ENCODE measurements around the gene MGMT. TPM values are rescaled to one million over a fixed set of nuclear protein-coding genes. Genes with fewer than 3 reads are reported as not detected.

Gene MGMT
- polyA plus RNA-seq, 1 of the 3 experiments (the other 2 are of a cell fraction) = 10.8 TPM

DNA sequence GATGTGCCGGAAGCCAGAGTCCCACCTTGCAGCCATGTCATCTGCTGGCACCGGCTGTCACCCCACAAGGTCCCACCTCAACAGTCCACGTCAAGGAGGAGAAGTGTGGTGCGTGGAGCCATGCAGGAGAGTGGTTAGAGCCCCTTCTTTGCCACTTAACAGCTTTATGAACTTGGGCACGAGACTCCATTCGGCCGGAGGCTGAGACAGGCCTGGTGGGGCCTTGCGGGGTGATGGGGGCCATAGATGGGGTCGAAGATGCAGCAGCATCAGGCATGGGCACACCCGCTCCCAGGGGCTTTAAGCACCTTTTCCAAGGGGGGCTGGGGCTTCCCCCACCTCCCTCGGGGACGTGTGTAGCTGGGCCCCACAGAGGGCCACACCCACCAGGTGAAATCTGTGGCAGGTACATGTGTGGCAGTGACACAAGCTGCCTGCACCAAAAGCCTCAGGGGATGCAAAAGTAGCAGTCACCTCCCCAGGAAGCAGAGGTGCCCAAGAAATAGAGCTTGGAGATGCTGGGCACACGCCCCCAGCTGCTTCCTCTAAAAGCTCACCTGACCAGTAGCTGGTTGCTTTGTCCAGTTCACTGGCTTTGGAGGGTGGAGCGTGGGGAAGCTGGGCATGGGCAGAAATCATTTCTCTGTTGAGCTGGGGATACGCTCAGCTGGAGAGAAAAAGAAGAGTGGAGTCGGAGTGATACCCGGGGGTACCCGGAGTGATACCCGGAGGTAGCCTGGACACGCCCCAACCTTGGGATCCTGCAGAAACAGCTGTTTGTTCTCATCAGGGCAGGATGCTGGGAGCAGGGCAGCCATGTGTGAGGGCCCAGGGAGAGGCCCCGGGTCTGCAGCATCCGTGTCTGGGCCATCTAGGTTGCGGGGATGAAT lies 297.2 kb downstream of the MGMT start:
- H3K36me3 ChIP-seq (replicated peaks in 1 of 2; ENCODE audit: control insufficient read depth in 1 of 2, insufficient read depth in 2 of 2, low read length in 1 of 2) = no peaks in the 10 kb centered on the region
- no peak overlapping the region for H2AFZ ChIP-seq (ENCODE audit: low read depth)
- TF ChIP-seq, protein P1, sequence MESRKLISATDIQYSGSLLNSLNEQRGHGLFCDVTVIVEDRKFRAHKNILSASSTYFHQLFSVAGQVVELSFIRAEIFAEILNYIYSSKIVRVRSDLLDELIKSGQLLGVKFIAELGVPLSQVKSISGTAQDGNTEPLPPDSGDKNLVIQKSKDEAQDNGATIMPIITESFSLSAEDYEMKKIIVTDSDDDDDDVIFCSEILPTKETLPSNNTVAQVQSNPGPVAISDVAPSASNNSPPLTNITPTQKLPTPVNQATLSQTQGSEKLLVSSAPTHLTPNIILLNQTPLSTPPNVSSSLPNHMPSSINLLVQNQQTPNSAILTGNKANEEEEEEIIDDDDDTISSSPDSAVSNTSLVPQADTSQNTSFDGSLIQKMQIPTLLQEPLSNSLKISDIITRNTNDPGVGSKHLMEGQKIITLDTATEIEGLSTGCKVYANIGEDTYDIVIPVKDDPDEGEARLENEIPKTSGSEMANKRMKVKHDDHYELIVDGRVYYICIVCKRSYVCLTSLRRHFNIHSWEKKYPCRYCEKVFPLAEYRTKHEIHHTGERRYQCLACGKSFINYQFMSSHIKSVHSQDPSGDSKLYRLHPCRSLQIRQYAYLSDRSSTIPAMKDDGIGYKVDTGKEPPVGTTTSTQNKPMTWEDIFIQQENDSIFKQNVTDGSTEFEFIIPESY (IDR thresholded peaks at IDR 0.05; ENCODE audit: borderline replicate concordance, low read depth) = no peak
- TF ChIP-seq GABPA (IDR thresholded peaks at IDR 0.05; ENCODE audit: low read depth) (no peak), FOSL2 (IDR thresholded peaks at IDR 0.05; ENCODE audit: borderline replicate concordance, low read depth) (no peak), FOXM1 (IDR thresholded peaks at IDR 0.05; ENCODE audit: low read depth) (no peak), MAX (IDR thresholded peaks at IDR 0.05; ENCODE audit: low read depth) (no peak), MEF2A (IDR thresholded peaks at IDR 0.05; ENCODE audit: borderline replicate concordance, low read depth) (no peak), SMC3 (IDR thresholded peaks at IDR 0.05; ENCODE audit: low read depth, low read length) (no peak), NRF1 (IDR thresholded peaks at IDR 0.05; ENCODE audit: low read depth, low read length) (no peak), TCF12 (IDR thresholded peaks at IDR 0.05) (no peak), GATA2 (CRISPR knock-in tag; IDR thresholded peaks at IDR 0.05) (no peak), YY1 (IDR thresholded peaks at IDR 0.05; ENCODE audit: low read depth) (no peak), PBX3 (IDR thresholded peaks at IDR 0.05) (no peak), RXRA (IDR thresholded peaks at IDR 0.05; ENCODE audit: borderline replicate concordance, low read depth) (no peak), POLR2AphosphoS5 (IDR thresholded peaks at IDR 0.05; ENCODE audit: low read depth, low read length) (no peak), MXI1 (IDR thresholded peaks at IDR 0.05; ENCODE audit: low read depth, low read length) (no peak)
- TF ChIP-seq, protein P2, sequence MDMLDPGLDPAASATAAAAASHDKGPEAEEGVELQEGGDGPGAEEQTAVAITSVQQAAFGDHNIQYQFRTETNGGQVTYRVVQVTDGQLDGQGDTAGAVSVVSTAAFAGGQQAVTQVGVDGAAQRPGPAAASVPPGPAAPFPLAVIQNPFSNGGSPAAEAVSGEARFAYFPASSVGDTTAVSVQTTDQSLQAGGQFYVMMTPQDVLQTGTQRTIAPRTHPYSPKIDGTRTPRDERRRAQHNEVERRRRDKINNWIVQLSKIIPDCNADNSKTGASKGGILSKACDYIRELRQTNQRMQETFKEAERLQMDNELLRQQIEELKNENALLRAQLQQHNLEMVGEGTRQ (IDR thresholded peaks at IDR 0.05; ENCODE audit: borderline replicate concordance, low read depth, low read length) = no peak
- TF ChIP-seq, protein P3, sequence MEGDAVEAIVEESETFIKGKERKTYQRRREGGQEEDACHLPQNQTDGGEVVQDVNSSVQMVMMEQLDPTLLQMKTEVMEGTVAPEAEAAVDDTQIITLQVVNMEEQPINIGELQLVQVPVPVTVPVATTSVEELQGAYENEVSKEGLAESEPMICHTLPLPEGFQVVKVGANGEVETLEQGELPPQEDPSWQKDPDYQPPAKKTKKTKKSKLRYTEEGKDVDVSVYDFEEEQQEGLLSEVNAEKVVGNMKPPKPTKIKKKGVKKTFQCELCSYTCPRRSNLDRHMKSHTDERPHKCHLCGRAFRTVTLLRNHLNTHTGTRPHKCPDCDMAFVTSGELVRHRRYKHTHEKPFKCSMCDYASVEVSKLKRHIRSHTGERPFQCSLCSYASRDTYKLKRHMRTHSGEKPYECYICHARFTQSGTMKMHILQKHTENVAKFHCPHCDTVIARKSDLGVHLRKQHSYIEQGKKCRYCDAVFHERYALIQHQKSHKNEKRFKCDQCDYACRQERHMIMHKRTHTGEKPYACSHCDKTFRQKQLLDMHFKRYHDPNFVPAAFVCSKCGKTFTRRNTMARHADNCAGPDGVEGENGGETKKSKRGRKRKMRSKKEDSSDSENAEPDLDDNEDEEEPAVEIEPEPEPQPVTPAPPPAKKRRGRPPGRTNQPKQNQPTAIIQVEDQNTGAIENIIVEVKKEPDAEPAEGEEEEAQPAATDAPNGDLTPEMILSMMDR (IDR thresholded peaks at IDR 0.05) = no peak
- no peaks in the 10 kb centered on the region for H3K79me2 ChIP-seq (ENCODE audit: insufficient read depth)
- H3K4me3 ChIP-seq (ENCODE audit: low read depth in 2 of 2, low read length in 1 of 2) = no peak overlapping the region
- POLR2A ChIA-PET = no interaction called here
- H3K9me3 ChIP-seq = no peaks in the 10 kb centered on the region
- no peaks in the 10 kb centered on the region for H4K20me1 ChIP-seq (ENCODE audit: insufficient read depth)
- H3K27ac ChIP-seq (ENCODE audit: low read depth in 2 of 2, low read length in 1 of 2) = no peak overlapping the region
- H3K9ac ChIP-seq = no peak overlapping the region
- no peaks in the 10 kb centered on the region for H3F3A ChIP-seq (replicated peaks; ENCODE audit: insufficient read depth)
- CTCF ChIA-PET = interaction anchor here (1.7 kb wide), 1 partner anchor 125 kb away, joined by 4 read pairs; no protein-coding TSS in a partner anchor
- 64% methylated on average over 22 of the region's 23 CpGs for WGBS (ENCODE audit: low lambda C conversion rate)
- H3K27me3 ChIP-seq (ENCODE audit: insufficient read depth) = no peaks in the 10 kb centered on the region
- no peak for DNase-seq
- H3K9me2 ChIP-seq = no peaks in the 10 kb centered on the region
- H3K4me1 ChIP-seq (ENCODE audit: control insufficient read depth in 1 of 2, insufficient read depth in 2 of 2, low read depth in 1 of 2, low read length in 1 of 2) = peaks cover 0 to 10% of the 10 kb centered on the region in 2 experiments; a peak in 1 of 4 replicates
- H3K4me2 ChIP-seq = no peak overlapping the region

Measured in SK-N-SH (cell line).